ENCODE measurements around the gene ANKRD17.
A peak's percentile ranks its signal among the peaks of the same experiment; 100 is the strongest.
"Not testable (repeated sequence)": the region's sequence is repeated elsewhere in the genome, so short reads cannot be mapped to it uniquely, and the experiment has no call there.

ANKRD17 gene

GRCh38 chr4:73220815-73221214 is 37.8 kb downstream of the ANKRD17 start:
- peak overlapping the region; percentile 85 for H3K9ac ChIP-seq (ENCODE audit: low read depth, low read length)
- H3K4me3 ChIP-seq (ENCODE audit: low read length), result no peak overlapping the region
- no peaks in the 10 kb centered on the region for H3K27me3 ChIP-seq (ENCODE audit: control insufficient read depth, insufficient read depth, low read length)
- H3K9me3 ChIP-seq (replicated peaks; ENCODE audit: low read length), result no peaks in the 10 kb centered on the region
- H3K4me1 ChIP-seq (ENCODE audit: control insufficient read depth, insufficient read depth, low read length), result peaks cover 9% of the 10 kb centered on the region
- peak overlapping the region; percentile 87 for H3K4me2 ChIP-seq (ENCODE audit: low read length)
- H3K36me3 ChIP-seq (ENCODE audit: insufficient read depth, low read length), result no peaks in the 10 kb centered on the region

GRCh38 chr4:73213916-73214653 is 44.5 kb downstream of the ANKRD17 start:
- H3K4me2 ChIP-seq (ENCODE audit: low read length), result no peak overlapping the region
- no peaks in the 10 kb centered on the region for H3K27me3 ChIP-seq (ENCODE audit: control insufficient read depth, insufficient read depth, low read length)
- H3K9me3 ChIP-seq (replicated peaks; ENCODE audit: low read length), result no peaks in the 10 kb centered on the region
- no peak overlapping the region for H3K9ac ChIP-seq (ENCODE audit: low read depth, low read length)
- no peak overlapping the region for H3K4me3 ChIP-seq (ENCODE audit: low read length)
- H3K36me3 ChIP-seq (ENCODE audit: insufficient read depth, low read length), result peaks cover 5% of the 10 kb centered on the region
- peaks cover 5% of the 10 kb centered on the region for H3K4me1 ChIP-seq (ENCODE audit: control insufficient read depth, insufficient read depth, low read length)

GRCh38 chr4:73212982-73213730 is 45.4 kb downstream of the ANKRD17 start:
- Histone ChIP-seq H3K4me2 (ENCODE audit: low read length) (no peak overlapping the region), H3K9ac (ENCODE audit: low read depth, low read length) (no peak overlapping the region), H3K4me3 (ENCODE audit: low read length) (no peak overlapping the region), H3K9me3 (replicated peaks; ENCODE audit: low read length) (no peaks in the 10 kb centered on the region), H3K36me3 (ENCODE audit: insufficient read depth, low read length) (peaks cover 5% of the 10 kb centered on the region), H3K27me3 (ENCODE audit: control insufficient read depth, insufficient read depth, low read length) (no peaks in the 10 kb centered on the region), H3K4me1 (ENCODE audit: control insufficient read depth, insufficient read depth, low read length) (peaks cover 6% of the 10 kb centered on the region)

- H3K27me3 ChIP-seq (ENCODE audit: control insufficient read depth, insufficient read depth, low read length), result no peaks in the 10 kb centered on the region
- H3K4me2 ChIP-seq (ENCODE audit: low read length), result no peak overlapping the region
- H3K9me3 ChIP-seq (replicated peaks; ENCODE audit: low read length), result no peaks in the 10 kb centered on the region
- H3K36me3 ChIP-seq (ENCODE audit: insufficient read depth, low read length), result peaks cover 5% of the 10 kb centered on the region
- peaks cover 8% of the 10 kb centered on the region for H3K4me1 ChIP-seq (ENCODE audit: control insufficient read depth, insufficient read depth, low read length)
- no peak overlapping the region for H3K9ac ChIP-seq (ENCODE audit: low read depth, low read length)
- no peak overlapping the region for H3K4me3 ChIP-seq (ENCODE audit: low read length)
Measured at GRCh38 chr4:73211968-73212367, 46.6 kb downstream of the ANKRD17 start.

GRCh38 chr4:73208376-73208775 is 50.2 kb downstream of the ANKRD17 start:
- no peaks in the 10 kb centered on the region for H3K27me3 ChIP-seq (ENCODE audit: control insufficient read depth, insufficient read depth, low read length)
- peaks cover 5% of the 10 kb centered on the region for H3K36me3 ChIP-seq (ENCODE audit: insufficient read depth, low read length)
- no peaks in the 10 kb centered on the region for H3K9me3 ChIP-seq (replicated peaks; ENCODE audit: low read length)
- peaks cover 4% of the 10 kb centered on the region for H3K4me1 ChIP-seq (ENCODE audit: control insufficient read depth, insufficient read depth, low read length)
- H3K9ac ChIP-seq (ENCODE audit: low read depth, low read length), result no peak overlapping the region
- no peak overlapping the region for H3K4me2 ChIP-seq (ENCODE audit: low read length)
- H3K4me3 ChIP-seq (ENCODE audit: low read length), result no peak overlapping the region

GRCh38 chr4:73206236-73206635 is 52.4 kb downstream of the ANKRD17 start:
- H3K4me3 ChIP-seq (ENCODE audit: low read length), result no peak overlapping the region
- H3K4me2 ChIP-seq (ENCODE audit: low read length), result no peak overlapping the region
- no peaks in the 10 kb centered on the region for H3K9me3 ChIP-seq (replicated peaks; ENCODE audit: low read length)
- H3K4me1 ChIP-seq (ENCODE audit: control insufficient read depth, insufficient read depth, low read length), result peaks cover 4% of the 10 kb centered on the region
- no peak overlapping the region for H3K9ac ChIP-seq (ENCODE audit: low read depth, low read length)
- no peaks in the 10 kb centered on the region for H3K27me3 ChIP-seq (ENCODE audit: control insufficient read depth, insufficient read depth, low read length)
- peaks cover 3% of the 10 kb centered on the region for H3K36me3 ChIP-seq (ENCODE audit: insufficient read depth, low read length)

- Histone ChIP-seq H3K27me3 (ENCODE audit: control insufficient read depth, insufficient read depth, low read length) (no peaks in the 10 kb centered on the region), H3K4me1 (ENCODE audit: control insufficient read depth, insufficient read depth, low read length) (peaks cover 4% of the 10 kb centered on the region), H3K9ac (ENCODE audit: low read depth, low read length) (no peak overlapping the region), H3K36me3 (ENCODE audit: insufficient read depth, low read length) (no peaks in the 10 kb centered on the region), H3K4me3 (ENCODE audit: low read length) (no peak overlapping the region), H3K4me2 (ENCODE audit: low read length) (no peak overlapping the region), H3K9me3 (replicated peaks; ENCODE audit: low read length) (no peaks in the 10 kb centered on the region)
Measured at GRCh38 chr4:73205482-73205881, 53.1 kb downstream of the ANKRD17 start.

GRCh38 chr4:73203976-73204375 is 54.6 kb downstream of the ANKRD17 start:
- not testable (repeated sequence) for H3K9ac ChIP-seq (ENCODE audit: low read depth, low read length); H3K27me3 ChIP-seq (ENCODE audit: control insufficient read depth, insufficient read depth, low read length); H3K4me2 ChIP-seq (ENCODE audit: low read length); H3K36me3 ChIP-seq (ENCODE audit: insufficient read depth, low read length); H3K4me3 ChIP-seq (ENCODE audit: low read length); H3K9me3 ChIP-seq (replicated peaks; ENCODE audit: low read length)
- peaks cover 17% of the 10 kb centered on the region for H3K4me1 ChIP-seq (ENCODE audit: control insufficient read depth, insufficient read depth, low read length)

GRCh38 chr4:73197220-73197619 is 61.4 kb downstream of the ANKRD17 start:
- peaks cover 37% of the 10 kb centered on the region for H3K4me1 ChIP-seq (ENCODE audit: control insufficient read depth, insufficient read depth, low read length)
- H3K9me3 ChIP-seq (replicated peaks; ENCODE audit: low read length), result no peaks in the 10 kb centered on the region
- no peak overlapping the region for H3K4me3 ChIP-seq (ENCODE audit: low read length)
- H3K27me3 ChIP-seq (ENCODE audit: control insufficient read depth, insufficient read depth, low read length), result no peaks in the 10 kb centered on the region
- H3K36me3 ChIP-seq (ENCODE audit: insufficient read depth, low read length), result no peaks in the 10 kb centered on the region
- no peak overlapping the region for H3K9ac ChIP-seq (ENCODE audit: low read depth, low read length)
- H3K4me2 ChIP-seq (ENCODE audit: low read length), result no peak overlapping the region

- H3K27me3 ChIP-seq (ENCODE audit: control insufficient read depth, insufficient read depth, low read length), result no peaks in the 10 kb centered on the region
- peaks cover 24% of the 10 kb centered on the region for H3K4me1 ChIP-seq (ENCODE audit: control insufficient read depth, insufficient read depth, low read length)
- no peaks in the 10 kb centered on the region for H3K36me3 ChIP-seq (ENCODE audit: insufficient read depth, low read length)
- H3K9me3 ChIP-seq (replicated peaks; ENCODE audit: low read length), result no peaks in the 10 kb centered on the region
- no peak overlapping the region for H3K4me2 ChIP-seq (ENCODE audit: low read length)
- H3K9ac ChIP-seq (ENCODE audit: low read depth, low read length), result no peak overlapping the region
- no peak overlapping the region for H3K4me3 ChIP-seq (ENCODE audit: low read length)
Measured at GRCh38 chr4:73194064-73194463, 64.5 kb downstream of the ANKRD17 start.

GRCh38 chr4:73193659-73194058 is 64.9 kb downstream of the ANKRD17 start:
- peaks cover 20% of the 10 kb centered on the region for H3K4me1 ChIP-seq (ENCODE audit: control insufficient read depth, insufficient read depth, low read length)
- no peaks in the 10 kb centered on the region for H3K36me3 ChIP-seq (ENCODE audit: insufficient read depth, low read length)
- H3K9ac ChIP-seq (ENCODE audit: low read depth, low read length), result no peak overlapping the region
- no peaks in the 10 kb centered on the region for H3K9me3 ChIP-seq (replicated peaks; ENCODE audit: low read length)
- no peak overlapping the region for H3K4me3 ChIP-seq (ENCODE audit: low read length)
- H3K4me2 ChIP-seq (ENCODE audit: low read length), result no peak overlapping the region
- H3K27me3 ChIP-seq (ENCODE audit: control insufficient read depth, insufficient read depth, low read length), result no peaks in the 10 kb centered on the region

- H3K4me1 ChIP-seq (ENCODE audit: control insufficient read depth, insufficient read depth, low read length), result peaks cover 16% of the 10 kb centered on the region
- H3K27me3 ChIP-seq (ENCODE audit: control insufficient read depth, insufficient read depth, low read length), result no peaks in the 10 kb centered on the region
- H3K9me3 ChIP-seq (replicated peaks; ENCODE audit: low read length), result no peaks in the 10 kb centered on the region
- no peaks in the 10 kb centered on the region for H3K36me3 ChIP-seq (ENCODE audit: insufficient read depth, low read length)
- H3K9ac ChIP-seq (ENCODE audit: low read depth, low read length), result no peak overlapping the region
- no peak overlapping the region for H3K4me3 ChIP-seq (ENCODE audit: low read length)
- no peak overlapping the region for H3K4me2 ChIP-seq (ENCODE audit: low read length)
Measured at GRCh38 chr4:73193155-73193554, 65.4 kb downstream of the ANKRD17 start.
